Skin epidermis (tissue), 12 donors: ENCODE results near the gene TMPRSS3.

Source experiments
- H3K27ac ChIP-seq, 21 experiments: fragments of 200-600 bp; sonication (generic) in 11 of 21; one replicate each; pipeline ENCODE4 v1.5.0; 2020; ENCODE audit warnings: mild to moderate bottlenecking in 3 of 21, inconsistent platforms in 2 of 21, moderate library complexity in 2 of 21
- H3K4me3 ChIP-seq, 7 experiments: fragments of 200-600 bp; sonication (generic) in 2 of 7; one replicate each; pipeline ENCODE4 v1.5.0; 2020; ENCODE audit warnings: inconsistent platforms in 2 of 7, mild to moderate bottlenecking in 2 of 7, moderate library complexity in 1 of 7

TMPRSS3 gene

GRCh38 chr21:42377211-42377950, 18.5 kb downstream of the TMPRSS3 start:
- no peak overlapping the region for H3K4me3 ChIP-seq

GRCh38 chr21:42376338-42376982, 19.4 kb downstream of the TMPRSS3 start:
- Histone ChIP-seq H3K4me3 (no peak overlapping the region), H3K27ac (no peak overlapping the region)

More at GRCh38 chr21:42377211-42377950, 18.5 kb downstream of the TMPRSS3 start:
- H3K27ac ChIP-seq: no peak overlapping the region

DNA sequence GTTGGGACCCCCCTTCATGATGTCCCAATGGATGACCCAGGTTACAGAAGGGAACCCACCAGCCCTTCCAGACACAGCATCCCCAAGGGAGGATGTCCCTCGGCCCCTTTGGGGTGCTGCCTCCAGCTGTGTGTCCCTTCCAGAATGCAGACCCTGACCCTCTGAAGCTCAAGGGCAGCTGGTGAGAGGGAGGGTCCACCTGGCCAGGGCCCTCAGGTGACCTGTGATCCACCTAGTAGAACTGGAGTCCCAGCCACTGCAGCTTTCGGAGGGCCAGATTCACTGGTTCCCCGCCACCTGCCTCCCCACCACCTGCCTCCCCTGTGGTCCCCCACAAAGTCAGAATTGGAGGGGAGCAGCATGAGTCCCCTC, 19.9 kb downstream of the TMPRSS3 start:
- H3K27ac ChIP-seq: no peak overlapping the region
- H3K4me3 ChIP-seq: no peak overlapping the region

GRCh38 chr21:42375506-42375905, 20.3 kb downstream of the TMPRSS3 start:
- H3K27ac ChIP-seq: no peak overlapping the region
- no peak overlapping the region for H3K4me3 ChIP-seq

GRCh38 chr21:42374864-42375499, 20.9 kb downstream of the TMPRSS3 start:
- Histone ChIP-seq H3K27ac (no peak overlapping the region), H3K4me3 (no peak overlapping the region)

GRCh38 chr21:42374457-42374856, 21.4 kb downstream of the TMPRSS3 start:
- no peak overlapping the region for H3K27ac ChIP-seq

GRCh38 chr21:42373908-42374455, 21.9 kb downstream of the TMPRSS3 start:
- no peak overlapping the region for H3K4me3 ChIP-seq
- H3K27ac ChIP-seq: no peak overlapping the region

More at GRCh38 chr21:42374457-42374856, 21.4 kb downstream of the TMPRSS3 start:
- no peak overlapping the region for H3K4me3 ChIP-seq

GRCh38 chr21:42373196-42373907, 22.5 kb downstream of the TMPRSS3 start:
- Histone ChIP-seq H3K4me3 (no peak overlapping the region), H3K27ac (no peak overlapping the region)

- no peak overlapping the region for H3K27ac ChIP-seq
Measured at GRCh38 chr21:42370894-42371654, 24.8 kb downstream of the TMPRSS3 start.

DNA sequence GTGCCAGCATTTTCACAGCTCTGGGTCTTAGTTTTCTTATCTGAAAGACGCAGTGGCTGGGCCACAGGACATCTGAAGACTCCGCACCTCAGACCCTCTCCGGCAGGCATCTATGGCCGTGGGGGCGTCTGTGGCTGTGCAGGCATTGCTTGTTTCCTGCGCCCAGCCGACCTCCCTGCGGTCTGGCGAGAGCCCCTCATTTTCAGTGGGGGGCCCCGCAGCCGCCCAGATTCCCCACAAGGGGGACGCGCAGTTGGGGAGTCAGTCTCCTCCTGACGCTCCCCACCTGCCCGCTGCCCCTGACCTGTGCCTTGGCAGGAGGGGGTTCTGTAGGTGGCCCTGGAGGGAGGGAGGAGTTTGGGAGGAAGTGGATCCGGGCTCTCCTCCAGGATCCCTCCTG, 26.0 kb downstream of the TMPRSS3 start:
- no peak overlapping the region for H3K4me3 ChIP-seq
- H3K27ac ChIP-seq: no peak overlapping the region

More at GRCh38 chr21:42370894-42371654, 24.8 kb downstream of the TMPRSS3 start:
- H3K4me3 ChIP-seq: no peak overlapping the region

DNA sequence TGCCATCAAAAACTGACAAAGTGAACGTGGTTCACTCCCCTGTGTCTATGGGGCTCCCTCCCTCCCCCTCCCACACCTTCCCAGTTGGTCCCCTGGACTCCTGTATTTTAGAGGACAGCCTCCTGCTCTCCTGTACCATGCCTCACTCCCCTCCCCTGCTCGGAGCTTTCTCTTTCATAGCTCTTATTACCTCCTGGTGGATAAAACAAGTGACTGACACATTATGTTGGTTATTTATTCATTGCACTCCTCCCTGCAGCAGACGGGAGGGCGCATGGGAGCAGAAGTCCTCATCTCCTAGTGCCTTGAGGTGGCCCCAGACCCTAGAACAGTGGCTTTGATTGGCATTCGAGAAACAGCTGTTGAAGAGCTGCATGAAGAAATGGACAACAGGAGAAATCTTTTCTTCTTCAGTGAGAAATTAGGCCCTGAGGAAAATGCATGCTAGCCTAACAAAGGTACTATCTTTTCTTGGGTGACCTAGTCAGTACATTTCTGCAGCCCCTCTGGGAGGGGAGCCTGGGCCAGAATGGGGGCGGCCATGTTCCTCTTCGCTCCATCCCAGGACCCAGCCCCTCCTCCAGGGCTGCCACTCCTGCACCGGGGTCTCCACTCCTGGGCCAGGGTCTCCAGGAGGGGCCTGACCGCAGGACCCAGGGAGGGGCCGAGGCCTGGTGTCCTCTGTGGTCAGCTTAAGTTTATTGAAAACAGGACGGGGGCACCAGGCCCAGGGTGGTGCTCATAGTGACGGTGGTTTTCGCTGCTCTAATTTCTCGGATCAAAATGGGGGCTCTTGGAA, 28.3 kb downstream of the TMPRSS3 start:
- no peak overlapping the region for H3K4me3 ChIP-seq
- H3K27ac ChIP-seq: no peak overlapping the region

- no peak within 1 kb of the TSS for H3K4me3 ChIP-seq
- no peak within 1 kb of the TSS for H3K27ac ChIP-seq
Measured at GRCh38 chr21:42366292-42367010, 29.4 kb downstream of the TMPRSS3 start, which contains the start of gene TFF1. TSS of gene TFF1 (minus strand) at chr21:42366535. CDS start at chr21:42366495, 40 bp downstream.

GRCh38 chr21:42365770-42366169, 30.1 kb downstream of the TMPRSS3 start:
- Histone ChIP-seq H3K27ac (no peak overlapping the region), H3K4me3 (no peak overlapping the region)

GRCh38 chr21:42364304-42364865, 31.5 kb downstream of the TMPRSS3 start:
- Histone ChIP-seq H3K4me3 (no peak overlapping the region), H3K27ac (no peak overlapping the region)

- no peak overlapping the region for H3K27ac ChIP-seq
- no peak overlapping the region for H3K4me3 ChIP-seq
Measured at GRCh38 chr21:42363312-42363711, 32.5 kb downstream of the TMPRSS3 start.

DNA sequence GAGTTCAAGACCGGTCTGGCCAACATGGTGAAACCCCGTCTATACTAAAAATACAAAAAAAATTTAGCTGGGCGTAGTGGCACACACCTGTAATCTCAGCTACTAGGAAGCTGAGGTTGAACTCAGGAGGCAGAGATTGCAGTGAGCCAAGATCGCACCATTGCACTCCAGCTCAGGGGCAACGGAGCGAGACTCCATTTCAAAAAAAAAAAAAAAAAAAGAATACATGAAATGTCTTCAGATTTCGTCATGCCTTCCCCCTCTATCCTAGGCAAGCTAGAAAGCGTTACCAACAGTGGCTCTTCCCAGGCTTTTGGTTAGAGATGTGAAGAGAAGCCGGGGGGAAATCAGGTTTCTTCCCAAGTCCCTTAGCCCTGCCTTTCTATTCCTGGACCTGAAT, 33.2 kb downstream of the TMPRSS3 start:
- H3K27ac ChIP-seq: no peak overlapping the region
- no peak overlapping the region for H3K4me3 ChIP-seq

DNA sequence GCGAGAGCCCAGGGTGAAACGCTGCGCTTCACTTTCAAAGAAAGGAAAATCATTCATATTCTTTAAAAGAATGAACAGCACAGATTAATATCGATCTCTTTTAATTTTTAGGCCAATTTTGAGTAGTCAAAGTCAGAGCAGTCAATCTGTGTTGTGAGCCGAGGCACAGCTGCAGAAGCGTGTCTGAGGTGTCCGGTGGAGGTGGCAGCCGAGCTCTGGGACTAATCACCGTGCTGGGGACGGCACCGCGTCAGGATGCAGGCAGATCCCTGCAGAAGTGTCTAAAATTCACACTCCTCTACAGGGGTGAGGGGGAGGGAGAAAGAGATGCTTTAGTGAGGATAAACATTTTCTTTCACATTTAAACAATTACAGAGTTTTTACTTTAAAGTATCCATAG, 33.7 kb downstream of the TMPRSS3 start:
- no peak overlapping the region for H3K4me3 ChIP-seq
- no peak overlapping the region for H3K27ac ChIP-seq
